Measurements from ENCODE around the gene IFI27.

The IFI27 gene

GRCh38 chr14:94161058-94161457 lies 50.5 kb downstream of the IFI27 start:
- no peak for DNase-seq

- DNase-seq, result no peak
Measured at GRCh38 chr14:94161981-94162380, 51.4 kb downstream of the IFI27 start.

- no peak for DNase-seq
Measured at GRCh38 chr14:94162466-94162865, 51.9 kb downstream of the IFI27 start.

GRCh38 chr14:94163796-94164195 lies 53.3 kb downstream of the IFI27 start:
- no peak for DNase-seq

- DNase-seq, result no peak
Measured at GRCh38 chr14:94164685-94165431, 54.3 kb downstream of the IFI27 start.

- DNase-seq, result no peak
Measured at GRCh38 chr14:94165744-94166143, 55.2 kb downstream of the IFI27 start.
